Measurements from ENCODE around the gene SLC4A9.

SLC4A9 gene

GRCh38 chr5:140417235-140417634 lies 57.2 kb downstream of the SLC4A9 start (continued):
- no peak for TF ChIP-seq ATF2 (tag by site-specific recombination; IDR thresholded peaks at IDR 0.05; ENCODE audit: low read depth)

- no peak overlapping the region for H3K4me3 ChIP-seq (ENCODE audit: low read depth, low read length)
- POLR2A ChIA-PET: interaction anchor here (0.7 to 1.0 kb wide), 3 partner anchors 11 to 307 kb away, joined by 3 to 6 read pairs (median 3); partner anchors contain the start of gene ANKHD1
- H3K36me3 ChIP-seq (ENCODE audit: control insufficient read depth in 2 of 2, insufficient read depth in 1 of 2, low read length in 2 of 2): peaks cover 0 to 9% of the 10 kb centered on the region in 2 experiments; a peak in 1 of 3 replicates
- TF ChIP-seq ZNF335 (tag by site-specific recombination; conservative IDR thresholded peaks at IDR 0.05): no peak
- no peak for TF ChIP-seq ZNF521 (tag by site-specific recombination; IDR thresholded peaks at IDR 0.05)
- no peak for TF ChIP-seq PRDM6 (tag by site-specific recombination; IDR thresholded peaks at IDR 0.05)
- TF ChIP-seq ZBTB8A (tag by site-specific recombination; IDR thresholded peaks at IDR 0.05): no peak
- peak; percentile 95 for TF ChIP-seq ZNF660 (tag by site-specific recombination; IDR thresholded peaks at IDR 0.05)
- peak; percentile 94 for TF ChIP-seq ZNF362 (tag by site-specific recombination; IDR thresholded peaks at IDR 0.05)
- 0 out of 2 replicates have a peak, but pooled peaks have one; percentile 3 for TF ChIP-seq ZNF366 (tag by site-specific recombination; conservative IDR thresholded peaks at IDR 0.05)
- no peak for TF ChIP-seq ZNF280C (tag by site-specific recombination; IDR thresholded peaks at IDR 0.05)
- TF ChIP-seq PRDM1 (tag by site-specific recombination; IDR thresholded peaks at IDR 0.05): no peak
- TF ChIP-seq ZSCAN16 (tag by site-specific recombination; IDR thresholded peaks at IDR 0.05): no peak
- H3K27ac ChIP-seq (ENCODE audit: extremely low read depth, low read depth, low read length): no peak overlapping the region
- peaks cover 3% of the 10 kb centered on the region; the same call in 1 of the 2 replicates for H3K4me1 ChIP-seq (ENCODE audit: control insufficient read depth, insufficient read depth, low read length)
- CTCF ChIA-PET: interaction anchor here (0.8 to 1.3 kb wide), 2 partner anchors 10 to 107 kb away, joined by 3 to 4 read pairs; no protein-coding TSS in a partner anchor
- no peaks in the 10 kb centered on the region for H3K9me3 ChIP-seq (ENCODE audit: control insufficient read depth, insufficient read depth, low read depth, low read length)
These were observed 59.0 kb downstream of the SLC4A9 start for GRCh38 chr5:140418862-140419520.

- H3K4me3 ChIP-seq (ENCODE audit: low read depth, low read length): no peak overlapping the region
- POLR2A ChIA-PET: interaction anchor here (0.7 kb wide), 1 partner anchor 19 kb away, joined by 3 read pairs; no protein-coding TSS in a partner anchor
- TF ChIP-seq ZNF624 (tag by site-specific recombination; IDR thresholded peaks at IDR 0.05): no peak
- no peaks in the 10 kb centered on the region for H3K9me3 ChIP-seq (ENCODE audit: control insufficient read depth, insufficient read depth, low read depth, low read length)
- H3K4me1 ChIP-seq (ENCODE audit: control insufficient read depth, insufficient read depth, low read length): peaks cover 3% of the 10 kb centered on the region; the same call in 1 of the 2 replicates
- CTCF ChIA-PET: interaction anchor here (0.7 to 0.9 kb wide), 2 partner anchors 9 to 48 kb away, joined by 3 to 4 read pairs; no protein-coding TSS in a partner anchor
- no peak overlapping the region for H3K27ac ChIP-seq (ENCODE audit: extremely low read depth, low read depth, low read length)
- peaks cover 0 to 3% of the 10 kb centered on the region in 2 experiments; a peak in 1 of 3 replicates for H3K36me3 ChIP-seq (ENCODE audit: control insufficient read depth in 2 of 2, insufficient read depth in 1 of 2, low read length in 2 of 2)
These were observed 60.2 kb downstream of the SLC4A9 start for GRCh38 chr5:140420226-140420570.
